ENCODE results near the gene N4BP2L2. TPM values are rescaled to one million over a fixed set of nuclear protein-coding genes. Genes with fewer than 3 reads are reported as not detected.
A peak's percentile ranks its signal among the peaks of the same experiment; 100 is the strongest.
"Not testable (repeated sequence)": the region's sequence is repeated elsewhere in the genome, so short reads cannot be mapped to it uniquely, and the experiment has no call there.

Gene N4BP2L2
- total RNA-seq, 2 experiments from 2014 or later, result 86.6 to 102 TPM

GRCh38 chr13:32560842-32561241 lies 22.2 kb upstream of the N4BP2L2 start:
- H3K27me3 Mint-ChIP-seq; POLR2A ChIA-PET; intact Hi-C loops (cut with micrococcal nuclease); H3K4me3 Mint-ChIP-seq; H3K27ac Mint-ChIP-seq; H3K4me1 Mint-ChIP-seq (ENCODE audit: low read depth); DNase-seq: not testable (repeated sequence)
- CTCF ChIA-PET, result interaction anchor here (0.7 kb wide), 1 partner anchor 75 kb away, joined by 3 read pairs; no protein-coding TSS in a partner anchor
- peaks cover 22% of the 10 kb centered on the region for H3K9me3 Mint-ChIP-seq
- H3K36me3 Mint-ChIP-seq, result peaks cover 12% of the 10 kb centered on the region

GRCh38 chr13:32555613-32556012 lies 17.0 kb upstream of the N4BP2L2 start:
- Mint-ChIP-seq H3K27me3 (peaks cover 5% of the 10 kb centered on the region), H3K9me3 (peaks cover 7% of the 10 kb centered on the region), H3K4me3 (no peak overlapping the region), H3K27ac (no peak overlapping the region), H3K4me1 (ENCODE audit: low read depth) (peaks cover 3% of the 10 kb centered on the region), H3K36me3 (peaks cover 2% of the 10 kb centered on the region)
- ChIA-PET POLR2A (no interaction called here), CTCF (interaction anchor here (2.0 kb wide), 1 partner anchor 95 kb away, joined by 6 read pairs; no protein-coding TSS in a partner anchor)
- no peak for DNase-seq
- intact Hi-C loops (cut with micrococcal nuclease), result no loop called here

- Mint-ChIP-seq H3K4me1 (ENCODE audit: low read depth) (peaks cover 3% of the 10 kb centered on the region), H3K27me3 (peaks cover 3% of the 10 kb centered on the region), H3K36me3 (no peaks in the 10 kb centered on the region), H3K27ac (no peak overlapping the region), H3K4me3 (no peak overlapping the region), H3K9me3 (peaks cover 3% of the 10 kb centered on the region)
- intact Hi-C loops (cut with micrococcal nuclease), result no loop called here
- no peak for DNase-seq
- POLR2A ChIA-PET, result no interaction called here
- CTCF ChIA-PET, result interaction anchor here (0.6 to 0.7 kb wide), 2 partner anchors 250 to 807 kb away, joined by 3 read pairs; no protein-coding TSS in a partner anchor
These were observed 15.1 kb upstream of the N4BP2L2 start for GRCh38 chr13:32553720-32554119.

- Mint-ChIP-seq H3K4me3 (no peak overlapping the region), H3K36me3 (no peaks in the 10 kb centered on the region), H3K4me1 (ENCODE audit: low read depth) (no peaks in the 10 kb centered on the region), H3K9me3 (no peaks in the 10 kb centered on the region), H3K27me3 (peaks cover 8% of the 10 kb centered on the region), H3K27ac (no peak overlapping the region)
- POLR2A ChIA-PET, result no interaction called here
- CTCF ChIA-PET, result interaction anchor here (2.2 kb wide), 1 partner anchor 31 kb away, joined by 7 read pairs; no protein-coding TSS in a partner anchor
- DNase-seq, result no peak
- intact Hi-C loops (cut with micrococcal nuclease), result no loop called here
These were observed 11.2 kb upstream of the N4BP2L2 start for GRCh38 chr13:32549788-32550187.

GRCh38 chr13:32548837-32549236 lies 10.2 kb upstream of the N4BP2L2 start:
- Mint-ChIP-seq H3K4me1 (ENCODE audit: low read depth) (no peaks in the 10 kb centered on the region), H3K27ac (no peak overlapping the region), H3K36me3 (no peaks in the 10 kb centered on the region), H3K27me3 (peaks cover 10% of the 10 kb centered on the region), H3K9me3 (no peaks in the 10 kb centered on the region), H3K4me3 (no peak overlapping the region)
- intact Hi-C loops (cut with micrococcal nuclease), result no loop called here
- CTCF ChIA-PET, result no interaction called here
- POLR2A ChIA-PET, result no interaction called here
- DNase-seq, result no peak

- intact Hi-C loops (cut with micrococcal nuclease), result no loop called here
- Mint-ChIP-seq H3K36me3 (no peaks in the 10 kb centered on the region), H3K27me3 (peaks cover 8% of the 10 kb centered on the region), H3K27ac (no peak overlapping the region), H3K9me3 (no peaks in the 10 kb centered on the region), H3K4me3 (no peak overlapping the region), H3K4me1 (ENCODE audit: low read depth) (no peaks in the 10 kb centered on the region)
- ChIA-PET POLR2A (no interaction called here), CTCF (no interaction called here)
- no peak for DNase-seq
These were observed 6.5 kb upstream of the N4BP2L2 start for GRCh38 chr13:32545083-32545482.

GRCh38 chr13:32542221-32542620 lies 3.6 kb upstream of the N4BP2L2 start:
- Mint-ChIP-seq H3K27ac (no peak overlapping the region), H3K4me1 (ENCODE audit: low read depth) (peaks cover 12% of the 10 kb centered on the region), H3K36me3 (peaks cover 11% of the 10 kb centered on the region), H3K4me3 (no peak overlapping the region), H3K9me3 (no peaks in the 10 kb centered on the region), H3K27me3 (peaks cover 8% of the 10 kb centered on the region)
- ChIA-PET POLR2A (no interaction called here), CTCF (interaction anchor here (1.2 kb wide), 1 partner anchor 44 kb away, joined by 3 read pairs; the partner anchor contains the start of gene PDS5B)
- intact Hi-C loops (cut with micrococcal nuclease), result no loop called here
- DNase-seq, result no peak

- Mint-ChIP-seq H3K9me3 (no peaks in the 10 kb centered on the region), H3K4me3 (peak overlapping the region; percentile 99), H3K36me3 (peaks cover 41% of the 10 kb centered on the region), H3K27ac (peak overlapping the region; percentile 100), H3K27me3 (peaks cover 2% of the 10 kb centered on the region), H3K4me1 (ENCODE audit: low read depth) (peaks cover 46% of the 10 kb centered on the region)
- intact Hi-C loops (cut with micrococcal nuclease), result loop anchor here (1.0 to 5.0 kb wide), 10 partner anchors 8 to 1184 kb away; partner anchors contain the start of genes N4BP2L1 and PDS5B
- POLR2A ChIA-PET, result interaction anchor here (1.0 to 2.2 kb wide), 7 partner anchors 10 to 223 kb away, joined by 3 to 13 read pairs (median 5); partner anchors contain the start of genes BRCA2, N4BP2L1, PDS5B and ZAR1L
- CTCF ChIA-PET, result interaction anchor here (1.1 to 2.6 kb wide), 7 partner anchors 12 to 101 kb away, joined by 3 to 10 read pairs (median 6); partner anchors contain the start of gene PDS5B
- DNase-seq, result no peak
These were observed 413 bp downstream of the N4BP2L2 start for GRCh38 chr13:32538143-32538620.

- intact Hi-C loops (cut with micrococcal nuclease), result loop anchor here (1.0 to 5.0 kb wide), 11 partner anchors 7 to 1185 kb away; partner anchors contain the start of genes N4BP2L1 and PDS5B
These were observed 934 bp downstream of the N4BP2L2 start for GRCh38 chr13:32537580-32538142.

GRCh38 chr13:32535748-32536147 lies 2.8 kb downstream of the N4BP2L2 start:
- H3K27ac Mint-ChIP-seq, result peak overlapping the region; percentile 82
- CTCF ChIA-PET, result no interaction called here
- H3K9me3 Mint-ChIP-seq, result no peaks in the 10 kb centered on the region
- H3K36me3 Mint-ChIP-seq, result peaks cover 52% of the 10 kb centered on the region
- no peak for DNase-seq
- H3K27me3 Mint-ChIP-seq, result no peaks in the 10 kb centered on the region
- H3K4me1 Mint-ChIP-seq (ENCODE audit: low read depth), result peaks cover 66% of the 10 kb centered on the region
- H3K4me3 Mint-ChIP-seq, result peak overlapping the region; percentile 38
- POLR2A ChIA-PET, result no interaction called here
- intact Hi-C loops (cut with micrococcal nuclease), result loop anchor here (1.0 to 5.0 kb wide), 2 partner anchors 63 to 1187 kb away; no protein-coding TSS in a partner anchor

More at GRCh38 chr13:32537580-32538142, 934 bp downstream of the N4BP2L2 start:
- Mint-ChIP-seq H3K9me3 (no peaks in the 10 kb centered on the region), H3K4me3 (peak overlapping the region; percentile 99), H3K27me3 (peaks cover 2% of the 10 kb centered on the region), H3K4me1 (ENCODE audit: low read depth) (peaks cover 50% of the 10 kb centered on the region), H3K36me3 (peaks cover 43% of the 10 kb centered on the region), H3K27ac (peak overlapping the region; percentile 100)
- POLR2A ChIA-PET, result interaction anchor here (0.7 to 2.2 kb wide), 6 partner anchors 14 to 379 kb away, joined by 3 to 13 read pairs (median 6); partner anchors contain the start of genes BRCA2, N4BP2L1, PDS5B and ZAR1L
- CTCF ChIA-PET, result interaction anchor here (1.1 to 2.6 kb wide), 7 partner anchors 11 to 102 kb away, joined by 3 to 10 read pairs (median 6); partner anchors contain the start of gene PDS5B
- peak; percentile 69 for DNase-seq

GRCh38 chr13:32535115-32535514 lies 3.5 kb downstream of the N4BP2L2 start:
- Mint-ChIP-seq H3K36me3 (peaks cover 52% of the 10 kb centered on the region), H3K9me3 (no peaks in the 10 kb centered on the region), H3K4me3 (peak overlapping the region; percentile 43), H3K4me1 (ENCODE audit: low read depth) (peaks cover 70% of the 10 kb centered on the region), H3K27me3 (no peaks in the 10 kb centered on the region), H3K27ac (peak overlapping the region; percentile 76)
- DNase-seq, result no peak
- CTCF ChIA-PET, result no interaction called here
- POLR2A ChIA-PET, result no interaction called here
- intact Hi-C loops (cut with micrococcal nuclease), result loop anchor here (1.0 to 5.0 kb wide), 2 partner anchors 63 to 1187 kb away; no protein-coding TSS in a partner anchor

- H3K4me1 Mint-ChIP-seq (ENCODE audit: low read depth), result peaks cover 81% of the 10 kb centered on the region
- intact Hi-C loops (cut with micrococcal nuclease), result loop anchor here (1.0 kb wide), 2 partner anchors 7 to 11 kb away; partner anchors contain the start of gene N4BP2L2
- DNase-seq, result no peak
These were observed 7.7 kb downstream of the N4BP2L2 start for GRCh38 chr13:32530841-32531253.

More at GRCh38 chr13:32530841-32531253, 7.7 kb downstream of the N4BP2L2 start:
- no peaks in the 10 kb centered on the region for H3K27me3 Mint-ChIP-seq
- peak overlapping the region; percentile 87 for H3K27ac Mint-ChIP-seq
- POLR2A ChIA-PET, result interaction anchor here (0.6 to 1.1 kb wide), 2 partner anchors 16 to 27 kb away, joined by 4 to 5 read pairs; no protein-coding TSS in a partner anchor
- H3K9me3 Mint-ChIP-seq, result no peaks in the 10 kb centered on the region
- peak overlapping the region; percentile 71 for H3K4me3 Mint-ChIP-seq
- CTCF ChIA-PET, result interaction anchor here (0.7 to 1.3 kb wide), 2 partner anchors 8 to 102 kb away, joined by 4 to 5 read pairs; partner anchors contain the start of gene N4BP2L2
- H3K36me3 Mint-ChIP-seq, result peaks cover 44% of the 10 kb centered on the region
